Spleen (tissue), 7 donors: Measurements from ENCODE around the gene NT5E.

Experiments
- CTCF ChIP-seq, 11 experiments: fragments of 200-600 bp in 7 of 11; fragments of 450-650 bp in 4 of 11; sonication (generic) in 4 of 11; IDR thresholded peaks in 8 of 11; conservative IDR thresholded peaks in 3 of 11; 1 replicate in 7 of 11; 2 replicates in 4 of 11; pipeline versions ENCODE4 v1.4.0 to v1.8.0; 2016 to 2021; ENCODE audit warnings: antibody characterized with exemption in 11 of 11, inconsistent platforms in 4 of 11, mild to moderate bottlenecking in 1 of 11
- POLR2A ChIP-seq, 3 donors: fragments of 450-650 bp; IDR thresholded peaks; one replicate each; pipeline ENCODE4 v1.5.1; 2017; ENCODE audit warnings: antibody characterized with exemption in 3 of 3, mild to moderate bottlenecking in 1 of 3
- POLR2AphosphoS5 ChIP-seq, 3 donors: sonication (generic); formaldehyde crosslinking; IDR thresholded peaks; one replicate each; pipeline ENCODE4 v1.5.1; 2017; ENCODE audit warnings: antibody characterized with exemption in 3 of 3
- donor health status: DM: no; HTN: no; CAD: no; lungs with moderate emphysema.
- donor health status: DM: no; HTN: no; CAD: no.
- donor health status: DM: no; HTN: no; CAD: no.

DNA sequence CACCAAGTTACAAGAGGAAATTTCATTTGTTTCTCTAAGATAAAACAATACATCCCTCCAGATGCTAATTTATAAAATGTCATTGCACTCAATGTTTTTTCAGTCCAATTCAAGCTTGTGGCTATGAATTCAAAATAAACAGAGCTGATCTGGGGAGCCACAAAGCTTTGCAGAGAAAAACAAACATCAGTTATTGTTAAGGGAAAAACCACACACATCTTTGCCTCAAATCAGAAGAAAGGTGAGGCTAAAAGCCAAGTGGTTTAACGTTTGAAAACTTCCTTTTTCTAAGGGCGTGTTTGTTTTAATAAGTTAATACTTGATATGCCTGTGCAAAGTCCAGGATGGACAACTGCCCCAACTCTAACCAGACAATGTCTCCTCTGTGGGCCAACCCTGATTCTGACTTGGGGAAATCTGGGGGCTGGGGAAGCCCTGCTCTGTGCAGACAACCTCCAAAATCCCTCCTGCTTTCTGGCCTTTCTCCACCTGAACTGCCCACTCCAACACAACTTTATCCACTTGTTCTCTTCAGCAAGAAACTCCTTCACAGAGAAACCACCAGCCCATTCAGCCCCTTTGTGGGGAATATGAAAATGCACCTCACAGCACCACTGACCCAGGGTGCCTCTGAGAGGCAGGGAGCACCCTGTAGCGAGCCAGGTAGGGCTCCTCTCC is 44.6 kb upstream of the NT5E start:
- TF ChIP-seq POLR2A (IDR thresholded peaks at IDR 0.05) = no peak
- TF ChIP-seq CTCF (IDR thresholded peaks at IDR 0.05 in 8 of 11, conservative IDR thresholded peaks at IDR 0.05 in 3 of 11) = no peak
- TF ChIP-seq POLR2AphosphoS5 (IDR thresholded peaks at IDR 0.05) = no peak
